HCT116 (cell line): Measurements from ENCODE around the gene FRMPD4.

Source experiments
- CBX3 ChIP-seq: IDR thresholded peaks from 2 replicates; pipeline ENCODE4 v1.6.1; 2012; ENCODE audit warnings: low read depth
- CEBPB ChIP-seq: IDR thresholded peaks from 2 replicates; pipeline ENCODE4 v1.6.1; 2012; ENCODE audit warnings: low read depth
- EGR1 ChIP-seq: IDR thresholded peaks from 2 replicates; pipeline ENCODE4 v1.6.1; 2012; ENCODE audit warnings: low read depth
- EZH2 ChIP-seq: fragments of 200-600 bp; sonication (generic); IDR thresholded peaks from 2 replicates; pipeline ENCODE4 v1.6.1; 2017; ENCODE audit warnings: antibody characterized with exemption, mixed run types
- EZH2phosphoT487 ChIP-seq: fragments of 200-600 bp; IDR thresholded peaks from 2 replicates; pipeline ENCODE4 v1.6.1; 2018; ENCODE audit warnings: antibody characterized with exemption, borderline replicate concordance
- POLR2A ChIP-seq: IDR thresholded peaks from 2 replicates; pipeline ENCODE4 v1.7.0; 2011; ENCODE audit warnings: borderline replicate concordance; ENCODE audit not compliant: insufficient read depth, insufficient read length; ENCODE audit errors: extremely low read depth
- POLR2AphosphoS5 ChIP-seq: IDR thresholded peaks from 2 replicates; pipeline ENCODE4 v1.6.1; 2011; ENCODE audit warnings: mild to moderate bottlenecking, low read depth, low read length, moderate library complexity
- TCF7L2 ChIP-seq: IDR thresholded peaks from 2 replicates; pipeline ENCODE4 v1.7.0; 2011; ENCODE audit warnings: borderline replicate concordance, inconsistent platforms; ENCODE audit not compliant: insufficient read depth, insufficient read length; ENCODE audit errors: extremely low read depth
- ZFX ChIP-seq: fragments of 450-650 bp; IDR thresholded peaks from 2 replicates; pipeline ENCODE4 v1.6.1; 2017
- TF ChIP-seq, protein P1 (sequence below), 3 experiments: fragments of 200-600 bp in 1 of 3; sonication (generic) in 1 of 3; IDR thresholded peaks in 2 of 3; conservative IDR thresholded peaks in 1 of 3; 2 replicates each; pipeline ENCODE4 v1.5.1; 2012 to 2017; ENCODE audit warnings: low read depth in 2 of 3, low read length in 2 of 3, antibody characterized with exemption in 1 of 3, borderline replicate concordance in 1 of 3, control low read depth in 1 of 3, mild to moderate bottlenecking in 1 of 3, mixed read lengths in 1 of 3, mixed run types in 1 of 3, moderate library complexity in 1 of 3; ENCODE audit not compliant: insufficient read depth in 1 of 3
- TF ChIP-seq, protein P2 (sequence below): IDR thresholded peaks from 2 replicates; pipeline ENCODE4 v1.6.1; 2012; ENCODE audit warnings: low read depth
- TF ChIP-seq, protein P3 (sequence below): IDR thresholded peaks from 2 replicates; pipeline ENCODE4 v1.6.1; 2012

DNA sequence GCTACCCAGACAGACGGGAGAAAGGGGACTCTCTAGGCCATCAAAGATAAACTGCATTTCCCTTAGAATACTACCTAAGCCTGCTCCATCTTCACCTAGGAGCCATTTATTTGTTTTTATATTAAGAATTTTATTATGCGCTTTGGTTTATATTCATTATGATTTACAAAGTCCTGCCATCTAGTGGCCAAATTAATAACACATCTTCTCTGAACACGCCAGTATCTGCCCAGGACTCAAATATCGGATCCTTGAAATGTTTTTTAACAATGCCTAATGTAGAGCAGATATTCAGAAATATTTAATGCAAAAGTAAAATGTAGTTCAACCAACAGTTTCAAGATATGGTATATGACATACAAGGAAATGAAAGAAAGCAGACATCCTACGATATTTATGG is 632.2 kb downstream of the FRMPD4 start:
- TF ChIP-seq, protein P1, sequence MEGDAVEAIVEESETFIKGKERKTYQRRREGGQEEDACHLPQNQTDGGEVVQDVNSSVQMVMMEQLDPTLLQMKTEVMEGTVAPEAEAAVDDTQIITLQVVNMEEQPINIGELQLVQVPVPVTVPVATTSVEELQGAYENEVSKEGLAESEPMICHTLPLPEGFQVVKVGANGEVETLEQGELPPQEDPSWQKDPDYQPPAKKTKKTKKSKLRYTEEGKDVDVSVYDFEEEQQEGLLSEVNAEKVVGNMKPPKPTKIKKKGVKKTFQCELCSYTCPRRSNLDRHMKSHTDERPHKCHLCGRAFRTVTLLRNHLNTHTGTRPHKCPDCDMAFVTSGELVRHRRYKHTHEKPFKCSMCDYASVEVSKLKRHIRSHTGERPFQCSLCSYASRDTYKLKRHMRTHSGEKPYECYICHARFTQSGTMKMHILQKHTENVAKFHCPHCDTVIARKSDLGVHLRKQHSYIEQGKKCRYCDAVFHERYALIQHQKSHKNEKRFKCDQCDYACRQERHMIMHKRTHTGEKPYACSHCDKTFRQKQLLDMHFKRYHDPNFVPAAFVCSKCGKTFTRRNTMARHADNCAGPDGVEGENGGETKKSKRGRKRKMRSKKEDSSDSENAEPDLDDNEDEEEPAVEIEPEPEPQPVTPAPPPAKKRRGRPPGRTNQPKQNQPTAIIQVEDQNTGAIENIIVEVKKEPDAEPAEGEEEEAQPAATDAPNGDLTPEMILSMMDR (IDR thresholded peaks at IDR 0.05 in 2 of 3, conservative IDR thresholded peaks at IDR 0.05 in 1 of 3; ENCODE audit: borderline replicate concordance in 1 of 3, insufficient read depth in 1 of 3, low read depth in 2 of 3, low read length in 2 of 3), result peak; percentile 25 to 50 (median 32); a peak in 4 of 6 replicates
- TF ChIP-seq EZH2 (no peak), POLR2A (no peak), ZFX (no peak), CBX3 (no peak), POLR2AphosphoS5 (no peak), TCF7L2 (no peak), CEBPB (no peak), EZH2phosphoT487 (no peak), EGR1 (no peak)
- TF ChIP-seq, protein P2, sequence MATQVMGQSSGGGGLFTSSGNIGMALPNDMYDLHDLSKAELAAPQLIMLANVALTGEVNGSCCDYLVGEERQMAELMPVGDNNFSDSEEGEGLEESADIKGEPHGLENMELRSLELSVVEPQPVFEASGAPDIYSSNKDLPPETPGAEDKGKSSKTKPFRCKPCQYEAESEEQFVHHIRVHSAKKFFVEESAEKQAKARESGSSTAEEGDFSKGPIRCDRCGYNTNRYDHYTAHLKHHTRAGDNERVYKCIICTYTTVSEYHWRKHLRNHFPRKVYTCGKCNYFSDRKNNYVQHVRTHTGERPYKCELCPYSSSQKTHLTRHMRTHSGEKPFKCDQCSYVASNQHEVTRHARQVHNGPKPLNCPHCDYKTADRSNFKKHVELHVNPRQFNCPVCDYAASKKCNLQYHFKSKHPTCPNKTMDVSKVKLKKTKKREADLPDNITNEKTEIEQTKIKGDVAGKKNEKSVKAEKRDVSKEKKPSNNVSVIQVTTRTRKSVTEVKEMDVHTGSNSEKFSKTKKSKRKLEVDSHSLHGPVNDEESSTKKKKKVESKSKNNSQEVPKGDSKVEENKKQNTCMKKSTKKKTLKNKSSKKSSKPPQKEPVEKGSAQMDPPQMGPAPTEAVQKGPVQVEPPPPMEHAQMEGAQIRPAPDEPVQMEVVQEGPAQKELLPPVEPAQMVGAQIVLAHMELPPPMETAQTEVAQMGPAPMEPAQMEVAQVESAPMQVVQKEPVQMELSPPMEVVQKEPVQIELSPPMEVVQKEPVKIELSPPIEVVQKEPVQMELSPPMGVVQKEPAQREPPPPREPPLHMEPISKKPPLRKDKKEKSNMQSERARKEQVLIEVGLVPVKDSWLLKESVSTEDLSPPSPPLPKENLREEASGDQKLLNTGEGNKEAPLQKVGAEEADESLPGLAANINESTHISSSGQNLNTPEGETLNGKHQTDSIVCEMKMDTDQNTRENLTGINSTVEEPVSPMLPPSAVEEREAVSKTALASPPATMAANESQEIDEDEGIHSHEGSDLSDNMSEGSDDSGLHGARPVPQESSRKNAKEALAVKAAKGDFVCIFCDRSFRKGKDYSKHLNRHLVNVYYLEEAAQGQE, result no peak
- TF ChIP-seq, protein P3, sequence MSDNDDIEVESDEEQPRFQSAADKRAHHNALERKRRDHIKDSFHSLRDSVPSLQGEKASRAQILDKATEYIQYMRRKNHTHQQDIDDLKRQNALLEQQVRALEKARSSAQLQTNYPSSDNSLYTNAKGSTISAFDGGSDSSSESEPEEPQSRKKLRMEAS, result no peak
